Measurements from ENCODE around the gene PDE1A.

PDE1A gene

GRCh38 chr2:182447163-182447562, 20.3 kb upstream of the PDE1A start:
- no peaks in the 10 kb centered on the region for H3K36me3 ChIP-seq (ENCODE audit: insufficient read depth, insufficient read length, low read length)
- H3K9me3 ChIP-seq (ENCODE audit: insufficient read depth, low read length), result no peaks in the 10 kb centered on the region
- H3K4me3 ChIP-seq (ENCODE audit: insufficient read length, low read depth), result no peak overlapping the region
- TF ChIP-seq ZNF274 (IDR thresholded peaks at IDR 0.05; ENCODE audit: low read depth, low read length) (no peak), YY1 (IDR thresholded peaks at IDR 0.05; ENCODE audit: insufficient read depth, insufficient read length) (no peak), SUZ12 (IDR thresholded peaks at IDR 0.05; ENCODE audit: extremely low read depth, insufficient read depth, insufficient read length) (no peak)
- H3K9ac ChIP-seq (ENCODE audit: insufficient read length, low read depth), result no peak overlapping the region
- no peaks in the 10 kb centered on the region for H3K4me1 ChIP-seq (ENCODE audit: insufficient read depth, insufficient read length)
- no peak for DNase-seq (ENCODE audit: low read depth, low spot score)
- H3K27me3 ChIP-seq (ENCODE audit: insufficient read depth, insufficient read length), result no peaks in the 10 kb centered on the region

GRCh38 chr2:182446087-182446486, 19.3 kb upstream of the PDE1A start:
- no peak overlapping the region for H3K9ac ChIP-seq (ENCODE audit: insufficient read length, low read depth)
- no peaks in the 10 kb centered on the region for H3K4me1 ChIP-seq (ENCODE audit: insufficient read depth, insufficient read length)
- H3K9me3 ChIP-seq (ENCODE audit: insufficient read depth, low read length), result no peaks in the 10 kb centered on the region
- H3K36me3 ChIP-seq (ENCODE audit: insufficient read depth, insufficient read length, low read length), result no peaks in the 10 kb centered on the region
- DNase-seq (ENCODE audit: low read depth, low spot score), result no peak
- no peak overlapping the region for H3K4me3 ChIP-seq (ENCODE audit: insufficient read length, low read depth)
- TF ChIP-seq YY1 (IDR thresholded peaks at IDR 0.05; ENCODE audit: insufficient read depth, insufficient read length) (no peak), ZNF274 (IDR thresholded peaks at IDR 0.05; ENCODE audit: low read depth, low read length) (no peak), SUZ12 (IDR thresholded peaks at IDR 0.05; ENCODE audit: extremely low read depth, insufficient read depth, insufficient read length) (no peak)
- H3K27me3 ChIP-seq (ENCODE audit: insufficient read depth, insufficient read length), result no peaks in the 10 kb centered on the region

- no peaks in the 10 kb centered on the region for H3K9me3 ChIP-seq (ENCODE audit: insufficient read depth, low read length)
- no peak for DNase-seq (ENCODE audit: low read depth, low spot score)
- H3K4me3 ChIP-seq (ENCODE audit: insufficient read length, low read depth), result no peak overlapping the region
- H3K36me3 ChIP-seq (ENCODE audit: insufficient read depth, insufficient read length, low read length), result no peaks in the 10 kb centered on the region
- TF ChIP-seq YY1 (IDR thresholded peaks at IDR 0.05; ENCODE audit: insufficient read depth, insufficient read length) (no peak), ZNF274 (IDR thresholded peaks at IDR 0.05; ENCODE audit: low read depth, low read length) (no peak), SUZ12 (IDR thresholded peaks at IDR 0.05; ENCODE audit: extremely low read depth, insufficient read depth, insufficient read length) (no peak)
- no peaks in the 10 kb centered on the region for H3K4me1 ChIP-seq (ENCODE audit: insufficient read depth, insufficient read length)
- H3K9ac ChIP-seq (ENCODE audit: insufficient read length, low read depth), result no peak overlapping the region
- no peaks in the 10 kb centered on the region for H3K27me3 ChIP-seq (ENCODE audit: insufficient read depth, insufficient read length)
Observed at GRCh38 chr2:182445391-182445965, 18.6 kb upstream of the PDE1A start.

- no peaks in the 10 kb centered on the region for H3K9me3 ChIP-seq (ENCODE audit: insufficient read depth, low read length)
- H3K27me3 ChIP-seq (ENCODE audit: insufficient read depth, insufficient read length), result no peaks in the 10 kb centered on the region
- H3K9ac ChIP-seq (ENCODE audit: insufficient read length, low read depth), result no peak overlapping the region
- H3K4me1 ChIP-seq (ENCODE audit: insufficient read depth, insufficient read length), result no peaks in the 10 kb centered on the region
- H3K4me3 ChIP-seq (ENCODE audit: insufficient read length, low read depth), result no peak overlapping the region
- no peak for DNase-seq (ENCODE audit: low read depth, low spot score)
- TF ChIP-seq YY1 (IDR thresholded peaks at IDR 0.05; ENCODE audit: insufficient read depth, insufficient read length) (no peak), ZNF274 (IDR thresholded peaks at IDR 0.05; ENCODE audit: low read depth, low read length) (no peak), SUZ12 (IDR thresholded peaks at IDR 0.05; ENCODE audit: extremely low read depth, insufficient read depth, insufficient read length) (no peak)
- H3K36me3 ChIP-seq (ENCODE audit: insufficient read depth, insufficient read length, low read length), result no peaks in the 10 kb centered on the region
Observed at GRCh38 chr2:182444806-182445205, 18.0 kb upstream of the PDE1A start.

GRCh38 chr2:182444170-182444569, 17.3 kb upstream of the PDE1A start:
- DNase-seq (ENCODE audit: low read depth, low spot score), result no peak
- no peaks in the 10 kb centered on the region for H3K27me3 ChIP-seq (ENCODE audit: insufficient read depth, insufficient read length)
- TF ChIP-seq SUZ12 (IDR thresholded peaks at IDR 0.05; ENCODE audit: extremely low read depth, insufficient read depth, insufficient read length) (no peak), YY1 (IDR thresholded peaks at IDR 0.05; ENCODE audit: insufficient read depth, insufficient read length) (no peak), ZNF274 (IDR thresholded peaks at IDR 0.05; ENCODE audit: low read depth, low read length) (no peak)

GRCh38 chr2:182436252-182436651, 9.4 kb upstream of the PDE1A start:
- TF ChIP-seq YY1 (IDR thresholded peaks at IDR 0.05; ENCODE audit: insufficient read depth, insufficient read length) (no peak), SUZ12 (IDR thresholded peaks at IDR 0.05; ENCODE audit: extremely low read depth, insufficient read depth, insufficient read length) (no peak), ZNF274 (IDR thresholded peaks at IDR 0.05; ENCODE audit: low read depth, low read length) (no peak)

More at GRCh38 chr2:182444170-182444569, 17.3 kb upstream of the PDE1A start:
- Histone ChIP-seq H3K9ac (ENCODE audit: insufficient read length, low read depth) (no peak overlapping the region), H3K9me3 (ENCODE audit: insufficient read depth, low read length) (no peaks in the 10 kb centered on the region), H3K36me3 (ENCODE audit: insufficient read depth, insufficient read length, low read length) (no peaks in the 10 kb centered on the region), H3K4me3 (ENCODE audit: insufficient read length, low read depth) (no peak overlapping the region), H3K4me1 (ENCODE audit: insufficient read depth, insufficient read length) (no peaks in the 10 kb centered on the region)

GRCh38 chr2:182435754-182436153, 8.9 kb upstream of the PDE1A start:
- TF ChIP-seq SUZ12 (IDR thresholded peaks at IDR 0.05; ENCODE audit: extremely low read depth, insufficient read depth, insufficient read length) (no peak), YY1 (IDR thresholded peaks at IDR 0.05; ENCODE audit: insufficient read depth, insufficient read length) (no peak), ZNF274 (IDR thresholded peaks at IDR 0.05; ENCODE audit: low read depth, low read length) (no peak)
- Histone ChIP-seq H3K4me3 (ENCODE audit: insufficient read length, low read depth) (no peak overlapping the region), H3K4me1 (ENCODE audit: insufficient read depth, insufficient read length) (no peaks in the 10 kb centered on the region), H3K9me3 (ENCODE audit: insufficient read depth, low read length) (no peaks in the 10 kb centered on the region), H3K27me3 (ENCODE audit: insufficient read depth, insufficient read length) (no peaks in the 10 kb centered on the region), H3K36me3 (ENCODE audit: insufficient read depth, insufficient read length, low read length) (no peaks in the 10 kb centered on the region), H3K9ac (ENCODE audit: insufficient read length, low read depth) (no peak overlapping the region)
- no peak for DNase-seq (ENCODE audit: low read depth, low spot score)

More at GRCh38 chr2:182436252-182436651, 9.4 kb upstream of the PDE1A start:
- Histone ChIP-seq H3K27me3 (ENCODE audit: insufficient read depth, insufficient read length) (no peaks in the 10 kb centered on the region), H3K4me3 (ENCODE audit: insufficient read length, low read depth) (no peak overlapping the region), H3K4me1 (ENCODE audit: insufficient read depth, insufficient read length) (no peaks in the 10 kb centered on the region), H3K9me3 (ENCODE audit: insufficient read depth, low read length) (no peaks in the 10 kb centered on the region), H3K36me3 (ENCODE audit: insufficient read depth, insufficient read length, low read length) (no peaks in the 10 kb centered on the region), H3K9ac (ENCODE audit: insufficient read length, low read depth) (no peak overlapping the region)
- DNase-seq (ENCODE audit: low read depth, low spot score), result no peak
